Activated T-cell treated with anti-CD3 and anti-CD28 coated beads, Interleukin-2, amount 50 U/mL, for 4 hours (primary cell): ENCODE measurements around the gene GPR35. TPM values are rescaled to one million over a fixed set of nuclear protein-coding genes. Genes with fewer than 3 reads are reported as not detected.

Experiments used
- ATAC-seq, 2 donors: fragments of 200-7000 bp; cut with Tn5 transposase; one replicate each; pipeline ENCODE4 v1.10.0; 2021
- DNase-seq: peaks from one replicate; pipeline ENCODE4 v3.0.0-alpha.2; 2020
- H3K27me3 Mint-ChIP-seq: one replicate; pipeline ENCODE4 v1.8.0; 2021; ENCODE audit warnings: low read depth, mixed read lengths
- H3K36me3 Mint-ChIP-seq: one replicate; pipeline ENCODE4 v1.8.0; 2022; ENCODE audit warnings: mixed read lengths; ENCODE audit not compliant: insufficient read depth
- H3K4me1 Mint-ChIP-seq: one replicate; pipeline ENCODE4 v1.8.0; 2021; ENCODE audit warnings: low read depth, mixed read lengths
- H3K4me3 Mint-ChIP-seq: one replicate; pipeline ENCODE4 v1.8.0; 2021; ENCODE audit warnings: mild to moderate bottlenecking, moderate library complexity, mixed read lengths
- H3K9me3 Mint-ChIP-seq: one replicate; pipeline ENCODE4 v1.8.0; 2021; ENCODE audit warnings: mixed read lengths
- total RNA-seq, 3 donors: library from RNA; stranded (reverse); gene quantifications; one replicate each; pipeline ENCODE4 v1.2.1, GENCODE V29; 2021

Gene GPR35
- total RNA-seq, 3 donors from 2014 or later = 3.0 to 3.5 (median 3.3) TPM

DNA sequence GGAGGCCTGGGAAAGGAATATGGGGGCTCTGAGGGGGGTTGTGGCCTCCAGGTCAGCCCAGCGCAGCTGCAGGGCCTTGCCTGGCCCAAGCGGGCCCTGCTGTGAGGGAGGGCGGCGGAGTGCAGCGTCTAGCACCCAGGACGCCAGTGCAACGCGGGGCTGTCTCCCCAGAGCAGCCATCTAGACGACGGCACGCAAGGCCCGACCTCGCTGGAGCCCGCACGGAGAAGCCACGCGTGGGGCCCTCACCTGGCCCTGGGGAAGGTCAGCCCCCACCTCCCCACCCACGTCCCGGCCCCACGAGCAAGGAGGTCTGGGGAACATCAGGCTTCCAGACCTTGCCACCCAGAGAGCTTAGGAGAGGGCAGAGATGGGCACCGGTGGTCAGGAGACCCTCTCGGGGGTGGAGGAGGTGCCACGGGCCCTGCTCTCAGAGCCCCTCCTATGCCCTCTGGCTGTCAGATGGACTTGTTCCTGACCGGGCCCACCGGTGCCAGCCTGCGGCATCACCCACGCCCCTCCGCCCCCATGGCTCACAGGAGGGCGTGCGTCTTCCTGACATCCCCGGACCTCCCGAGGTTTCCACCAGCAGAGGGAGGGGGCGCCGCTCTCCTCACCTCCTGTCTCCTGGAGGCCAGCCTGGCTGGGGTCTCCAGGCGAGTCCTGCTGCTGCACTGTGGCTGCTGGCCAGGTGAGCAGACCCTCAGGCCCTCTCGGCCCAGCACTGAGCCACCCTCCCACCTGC lies 17.0 kb downstream of the GPR35 start:
- Mint-ChIP-seq H3K9me3 (no peaks in the 10 kb centered on the region), H3K27me3 (no peaks in the 10 kb centered on the region), H3K4me1 (no peaks in the 10 kb centered on the region), H3K36me3 (no peaks in the 10 kb centered on the region), H3K4me3 (no peak overlapping the region)
- ATAC-seq (no peak), DNase-seq (no peak)

DNA sequence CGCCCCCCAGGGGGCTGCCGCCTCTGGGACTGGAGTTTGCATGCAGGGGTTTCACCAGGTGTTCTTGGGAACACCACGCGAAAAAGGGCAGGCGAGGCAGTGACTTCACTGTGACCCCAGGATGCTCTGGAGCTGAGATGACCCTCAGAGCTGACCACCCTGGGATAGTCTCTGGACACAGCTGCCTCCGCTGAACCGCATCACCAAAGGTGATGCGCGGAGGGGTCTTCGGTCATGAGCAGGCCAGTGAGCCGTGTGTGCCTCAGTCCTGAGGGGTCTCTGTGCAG lies 17.5 kb downstream of the GPR35 start:
- H3K4me3 Mint-ChIP-seq = no peak overlapping the region
- DNase-seq = no peak
- H3K36me3 Mint-ChIP-seq = no peaks in the 10 kb centered on the region
- ATAC-seq = no peak
- no peaks in the 10 kb centered on the region for H3K9me3 Mint-ChIP-seq
- H3K27me3 Mint-ChIP-seq = peaks cover 4% of the 10 kb centered on the region
- H3K4me1 Mint-ChIP-seq = no peaks in the 10 kb centered on the region

DNA sequence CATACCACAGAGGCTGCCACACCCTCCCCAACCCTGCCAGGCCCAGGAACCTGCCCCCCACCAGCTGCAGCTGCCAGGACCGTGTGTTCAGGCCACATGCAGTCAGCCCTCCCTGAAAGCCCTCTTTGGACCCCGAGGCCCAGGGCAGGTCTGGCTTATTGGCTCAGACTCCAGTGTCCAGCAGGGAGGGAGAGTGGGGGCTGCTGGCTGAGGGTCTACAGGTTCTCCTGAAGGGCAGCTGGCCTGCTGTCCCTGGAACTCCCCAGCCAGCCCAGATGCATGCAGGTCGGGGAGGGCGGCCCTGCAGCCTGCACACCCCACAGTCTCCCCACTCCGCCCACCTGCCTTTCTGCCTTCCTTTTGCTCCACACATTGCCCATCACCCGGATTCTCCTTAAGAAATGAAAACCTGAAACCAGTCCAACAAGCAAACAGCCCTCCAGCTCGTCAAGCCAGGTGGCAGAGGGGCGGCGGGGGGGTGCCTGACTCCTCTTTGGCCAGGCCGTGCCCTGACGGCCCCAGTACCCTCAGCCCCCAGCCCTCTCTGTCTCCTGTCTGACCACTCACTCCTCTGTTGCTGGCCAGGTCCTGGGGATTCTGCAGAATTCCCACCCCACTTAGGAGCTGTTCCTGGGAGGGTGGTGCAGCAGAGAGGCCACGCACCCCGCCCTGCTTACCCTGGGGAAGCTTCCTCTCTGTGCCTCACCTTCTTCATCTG lies 18.0 kb downstream of the GPR35 start:
- no peaks in the 10 kb centered on the region for H3K9me3 Mint-ChIP-seq
- peaks cover 9% of the 10 kb centered on the region for H3K27me3 Mint-ChIP-seq
- H3K36me3 Mint-ChIP-seq = no peaks in the 10 kb centered on the region
- ATAC-seq (no peak), DNase-seq (no peak)
- H3K4me3 Mint-ChIP-seq = no peak overlapping the region
- H3K4me1 Mint-ChIP-seq = no peaks in the 10 kb centered on the region

DNA sequence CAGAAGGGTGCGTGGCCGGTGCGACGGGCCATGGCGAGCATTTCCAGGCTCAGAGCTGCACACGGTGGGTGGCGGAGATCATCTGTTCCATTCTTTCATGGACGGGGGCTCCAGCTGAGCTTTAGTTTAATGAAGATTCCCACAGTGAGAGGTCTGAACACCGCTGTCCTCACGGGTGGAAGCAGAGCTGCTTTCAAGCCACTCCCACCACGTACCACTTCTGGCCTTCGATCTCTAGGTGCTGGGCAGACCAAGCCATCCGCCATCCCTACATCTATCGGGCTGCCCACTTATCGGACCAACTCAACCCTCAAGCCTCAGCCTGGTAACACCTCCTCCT lies 18.5 kb downstream of the GPR35 start:
- DNase-seq (no peak), ATAC-seq (no peak)
- no peaks in the 10 kb centered on the region for H3K36me3 Mint-ChIP-seq
- H3K4me1 Mint-ChIP-seq = no peaks in the 10 kb centered on the region
- H3K4me3 Mint-ChIP-seq = no peak overlapping the region
- peaks cover 12% of the 10 kb centered on the region for H3K27me3 Mint-ChIP-seq
- H3K9me3 Mint-ChIP-seq = no peaks in the 10 kb centered on the region

DNA sequence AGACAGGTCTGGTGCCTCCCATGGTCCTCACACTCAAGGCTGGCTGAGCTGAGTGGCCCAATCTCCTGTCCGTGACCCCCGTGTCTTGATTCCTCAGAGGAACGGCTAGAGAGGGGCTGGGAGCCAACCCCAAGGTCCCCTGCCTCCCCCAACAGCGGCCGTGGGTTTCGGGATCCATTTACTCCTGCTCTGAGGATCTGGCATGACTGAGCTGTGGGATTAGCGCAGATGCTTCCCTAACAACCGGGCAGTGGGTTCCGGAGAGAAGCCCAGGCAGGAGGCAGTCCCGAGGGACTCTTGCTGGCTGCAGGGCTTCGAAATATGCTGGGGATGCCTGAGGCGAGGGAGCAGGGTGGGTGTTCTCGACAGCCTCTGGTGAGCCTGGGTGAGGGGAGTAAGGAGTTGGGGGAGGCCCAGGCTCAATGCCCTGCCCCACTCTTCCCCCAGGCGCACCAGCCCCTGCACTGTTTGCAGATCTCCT lies 18.9 kb downstream of the GPR35 start:
- Mint-ChIP-seq H3K27me3 (peaks cover 16% of the 10 kb centered on the region), H3K4me1 (no peaks in the 10 kb centered on the region), H3K36me3 (no peaks in the 10 kb centered on the region), H3K4me3 (no peak overlapping the region), H3K9me3 (no peaks in the 10 kb centered on the region)
- ATAC-seq (no peak), DNase-seq (no peak)

DNA sequence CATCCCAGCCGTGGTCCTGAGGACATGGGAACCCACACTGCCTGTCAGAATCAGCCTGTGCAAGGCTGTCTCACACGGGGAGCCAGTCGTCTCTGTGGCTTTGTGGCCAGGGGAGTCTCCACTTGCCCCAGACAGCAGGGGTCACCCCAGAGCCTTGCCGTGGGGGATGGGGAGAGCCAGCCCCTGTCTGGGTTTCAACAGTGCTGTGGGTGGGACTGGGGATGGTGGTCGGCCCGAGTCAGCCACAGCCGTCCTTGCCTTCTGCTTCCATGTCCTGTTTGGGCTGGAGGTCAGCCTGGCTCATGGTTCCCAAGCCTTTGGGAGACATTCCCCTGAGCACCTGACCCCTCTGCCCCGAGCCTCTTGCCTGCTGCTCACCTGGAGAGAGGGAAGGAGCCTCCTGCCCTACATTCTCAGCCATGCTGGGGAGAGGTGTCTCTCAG lies 19.6 kb downstream of the GPR35 start:
- Mint-ChIP-seq H3K27me3 (peaks cover 20% of the 10 kb centered on the region), H3K9me3 (no peaks in the 10 kb centered on the region), H3K36me3 (no peaks in the 10 kb centered on the region), H3K4me3 (no peak overlapping the region), H3K4me1 (no peaks in the 10 kb centered on the region)
- ATAC-seq = no peak
- DNase-seq = no peak

DNA sequence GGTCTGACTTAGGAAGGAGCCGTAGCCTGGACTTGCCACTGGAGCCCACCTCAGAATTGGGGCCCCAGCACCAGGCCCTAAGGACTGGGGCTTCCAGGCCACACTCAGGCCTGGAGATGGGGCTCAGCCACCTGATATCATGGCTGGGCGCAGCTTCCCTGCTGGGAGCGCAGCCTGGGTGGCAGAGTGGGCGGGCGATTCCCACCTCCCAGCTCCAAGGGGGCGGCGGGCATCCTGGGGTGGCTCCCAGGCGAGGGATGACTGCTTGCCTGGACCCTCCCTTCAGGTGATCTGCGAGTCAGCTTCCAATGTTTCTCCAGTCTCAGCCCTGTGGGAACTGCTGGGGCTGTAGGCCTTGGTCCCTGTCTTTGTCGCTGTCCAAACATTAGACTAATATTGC lies 20.1 kb downstream of the GPR35 start:
- ATAC-seq = no peak
- no peak for DNase-seq
- H3K9me3 Mint-ChIP-seq = no peaks in the 10 kb centered on the region
- H3K4me3 Mint-ChIP-seq = no peak overlapping the region
- H3K36me3 Mint-ChIP-seq = no peaks in the 10 kb centered on the region
- peaks cover 21% of the 10 kb centered on the region for H3K27me3 Mint-ChIP-seq
- no peaks in the 10 kb centered on the region for H3K4me1 Mint-ChIP-seq

DNA sequence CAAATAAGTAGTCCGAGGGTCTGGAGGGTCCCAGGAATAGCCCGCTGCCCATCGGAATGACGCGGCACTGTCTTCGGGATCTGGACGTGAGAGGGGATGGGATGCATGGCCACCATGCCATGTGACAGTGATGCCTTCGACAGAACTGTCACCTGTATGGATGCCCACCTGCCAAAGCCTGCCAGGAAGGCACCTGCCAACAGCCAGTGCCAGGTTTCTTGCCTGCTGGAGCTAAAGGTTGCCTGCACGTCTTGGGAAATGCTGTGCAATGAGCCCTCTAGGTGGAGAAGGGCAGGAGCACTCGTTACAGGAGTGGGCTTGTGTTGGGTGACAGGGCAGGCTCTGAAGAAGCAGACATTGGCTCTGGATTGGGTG lies 20.5 kb downstream of the GPR35 start:
- peak in 1 of 2 donors; percentile 32 for ATAC-seq
- H3K9me3 Mint-ChIP-seq = no peaks in the 10 kb centered on the region

DNA sequence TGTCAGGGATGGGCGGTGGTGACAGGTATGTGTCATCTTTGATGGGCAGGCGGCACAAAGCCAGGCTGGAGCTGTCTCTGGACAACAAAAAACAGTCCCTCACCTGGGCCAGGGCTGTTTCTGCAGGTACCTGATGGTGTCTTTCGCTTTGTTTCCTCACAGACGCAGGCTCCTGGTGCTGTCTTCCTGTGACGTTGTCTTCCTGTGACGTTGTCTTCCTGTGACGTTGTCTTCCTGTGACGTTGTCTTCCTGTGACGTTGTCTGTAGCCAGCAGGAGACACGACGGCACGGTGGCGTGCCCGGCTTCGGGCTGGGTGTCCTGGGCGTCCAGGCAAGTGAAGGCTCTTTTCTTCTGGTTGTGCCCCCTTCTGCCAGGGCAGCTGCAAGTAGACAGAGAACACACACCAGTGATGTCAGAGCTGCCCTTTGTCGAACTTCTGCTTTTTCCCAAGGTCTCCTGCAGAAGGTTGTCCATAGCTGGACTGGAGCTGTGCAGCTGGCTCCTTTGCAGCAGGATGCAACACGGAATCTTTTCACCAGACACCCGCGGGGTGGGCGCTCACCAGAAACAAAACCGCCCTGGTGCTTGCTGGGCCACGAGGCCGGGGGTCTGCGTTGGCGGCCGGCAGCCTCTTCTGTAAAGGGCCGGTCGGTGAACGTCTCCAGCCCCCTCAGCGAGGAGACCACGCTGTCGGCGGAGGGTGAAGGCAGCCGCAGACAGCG lies 21.1 kb downstream of the GPR35 start:
- Mint-ChIP-seq H3K27me3 (peaks cover 27% of the 10 kb centered on the region), H3K36me3 (no peaks in the 10 kb centered on the region), H3K4me1 (no peaks in the 10 kb centered on the region), H3K9me3 (no peaks in the 10 kb centered on the region), H3K4me3 (no peak overlapping the region)
- no peak for ATAC-seq
- DNase-seq = no peak

More for the DNA sequence above, 20.5 kb downstream of the GPR35 start:
- Mint-ChIP-seq H3K27me3 (peaks cover 23% of the 10 kb centered on the region), H3K4me3 (no peak overlapping the region), H3K36me3 (no peaks in the 10 kb centered on the region), H3K4me1 (no peaks in the 10 kb centered on the region)
- no peak for DNase-seq

DNA sequence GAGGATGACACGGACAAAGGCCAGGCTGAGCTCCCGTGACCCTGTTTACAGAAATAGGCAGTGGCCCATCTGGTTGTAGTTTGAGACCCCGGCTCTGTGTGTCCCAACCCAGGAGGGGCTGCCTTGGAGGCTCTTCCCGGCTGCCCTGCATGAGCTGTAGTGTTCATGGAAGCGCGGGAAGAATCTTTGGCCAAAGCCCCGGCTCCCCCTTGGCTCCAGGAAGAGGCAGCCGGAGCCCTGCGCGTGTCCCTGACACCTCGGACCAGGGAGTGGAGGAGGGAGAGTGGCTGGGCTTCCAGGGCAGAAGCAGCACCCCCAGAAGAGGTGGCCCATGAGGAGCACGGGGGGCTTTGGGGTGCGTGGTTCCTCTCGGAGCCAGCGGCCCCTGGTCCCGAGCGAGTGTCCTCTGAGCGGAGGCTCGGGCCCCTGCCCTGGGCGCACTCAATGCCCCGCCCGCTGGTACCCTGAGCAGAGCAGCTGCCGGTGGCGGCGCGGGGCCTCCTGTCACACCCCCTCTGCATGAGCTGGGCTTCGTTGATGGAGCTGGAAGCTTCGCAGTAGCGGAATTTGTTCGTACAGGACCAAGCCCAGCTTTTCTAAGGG lies 21.7 kb downstream of the GPR35 start:
- no peaks in the 10 kb centered on the region for H3K36me3 Mint-ChIP-seq
- H3K4me3 Mint-ChIP-seq = no peak overlapping the region
- peaks cover 31% of the 10 kb centered on the region for H3K27me3 Mint-ChIP-seq
- no peaks in the 10 kb centered on the region for H3K9me3 Mint-ChIP-seq
- DNase-seq = no peak
- ATAC-seq = no peak
- H3K4me1 Mint-ChIP-seq = no peaks in the 10 kb centered on the region

DNA sequence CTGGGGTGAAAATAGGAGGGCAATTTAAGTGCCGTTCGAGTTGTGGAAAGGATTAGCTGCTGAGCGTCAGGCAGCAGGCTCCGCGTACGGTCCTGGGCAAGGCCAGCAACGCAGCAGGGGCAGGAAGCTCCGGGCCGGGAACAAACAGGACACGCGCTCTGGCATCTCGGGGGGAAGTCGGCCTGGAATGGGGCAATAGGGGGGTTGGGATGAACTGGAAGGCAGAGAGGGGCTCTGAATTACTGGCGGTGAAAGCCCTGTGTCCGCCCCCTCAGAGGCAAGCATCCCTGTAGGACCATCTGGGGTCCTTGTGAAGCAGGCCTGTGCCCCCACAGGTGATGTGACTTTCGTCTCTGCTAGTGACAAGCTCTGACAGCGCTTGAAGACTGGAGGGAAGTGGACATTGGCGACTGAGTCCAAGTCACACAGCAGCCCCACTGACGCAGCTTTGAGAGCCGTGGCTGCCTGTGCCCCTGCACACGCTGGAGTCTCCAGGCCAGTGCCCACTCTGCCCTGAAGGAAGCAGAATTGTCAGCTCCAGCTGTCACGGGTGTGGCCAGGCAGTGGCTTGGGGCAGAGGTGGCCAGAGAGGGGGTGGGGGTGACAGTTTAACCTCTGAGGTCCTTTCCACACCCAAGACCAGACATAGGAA lies 22.3 kb downstream of the GPR35 start:
- no peaks in the 10 kb centered on the region for H3K4me1 Mint-ChIP-seq

DNA sequence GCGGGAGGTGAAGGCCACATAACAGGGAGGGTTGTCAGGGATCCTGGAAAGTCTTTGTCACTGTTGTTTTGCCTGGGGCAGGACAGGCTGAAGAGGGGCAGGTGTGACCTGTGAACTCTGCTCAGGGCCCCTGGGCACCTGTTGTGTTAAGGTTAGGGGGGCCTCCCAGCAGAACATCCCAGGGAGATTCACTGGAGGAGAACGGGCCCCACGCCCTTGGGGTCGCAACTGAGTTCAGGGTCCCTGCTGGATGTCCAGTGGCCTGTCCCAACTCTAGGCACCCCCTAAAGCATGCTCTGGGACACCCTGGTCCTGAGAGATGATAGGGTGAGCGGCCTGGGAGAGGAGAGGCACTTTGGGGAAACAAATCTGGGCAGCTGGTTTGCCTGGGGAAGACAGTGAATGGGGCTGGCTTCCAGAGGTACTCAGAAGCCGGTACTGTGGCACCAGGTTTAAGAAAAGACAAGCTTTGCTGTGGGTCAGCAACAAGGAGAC lies 22.9 kb downstream of the GPR35 start:
- Mint-ChIP-seq H3K36me3 (no peaks in the 10 kb centered on the region), H3K4me3 (no peak overlapping the region), H3K9me3 (no peaks in the 10 kb centered on the region), H3K4me1 (no peaks in the 10 kb centered on the region), H3K27me3 (peaks cover 36% of the 10 kb centered on the region)
- no peak for DNase-seq
- no peak for ATAC-seq

More for the DNA sequence above, 22.3 kb downstream of the GPR35 start:
- no peaks in the 10 kb centered on the region for H3K36me3 Mint-ChIP-seq
- DNase-seq (no peak), ATAC-seq (no peak)
- H3K27me3 Mint-ChIP-seq = peaks cover 34% of the 10 kb centered on the region
- H3K4me3 Mint-ChIP-seq = no peak overlapping the region
- H3K9me3 Mint-ChIP-seq = no peaks in the 10 kb centered on the region

DNA sequence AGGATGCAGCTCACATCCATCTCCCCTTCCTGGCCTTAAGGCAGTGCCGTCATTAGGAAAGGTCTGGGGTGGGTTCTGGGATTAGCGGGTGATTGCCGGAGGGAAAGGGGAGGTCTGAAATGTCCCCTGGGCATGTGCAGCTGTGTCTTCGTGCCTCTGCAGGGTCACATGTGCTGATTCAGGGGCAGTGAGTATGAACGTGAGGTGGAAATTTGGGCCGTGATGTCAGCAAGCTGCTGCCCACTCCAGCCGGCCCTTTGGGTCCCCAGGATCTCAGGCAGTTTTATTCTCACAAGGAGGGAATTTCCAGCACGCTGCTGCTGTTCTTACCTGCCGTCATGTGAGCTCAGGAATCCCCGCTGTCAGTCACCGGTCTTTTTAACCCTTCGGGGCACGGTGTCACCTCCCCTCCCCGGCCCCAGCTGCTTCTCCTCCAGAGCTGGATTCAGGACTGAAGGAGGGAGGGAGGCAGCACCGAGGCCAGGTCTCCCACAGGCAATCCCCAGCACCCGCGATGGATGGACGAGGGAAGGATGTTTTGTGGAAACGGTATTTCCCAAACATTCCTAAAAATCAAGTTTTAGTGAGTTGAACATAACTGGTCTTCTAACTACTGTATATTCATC lies 23.5 kb downstream of the GPR35 start:
- Mint-ChIP-seq H3K27me3 (peaks cover 40% of the 10 kb centered on the region), H3K36me3 (no peaks in the 10 kb centered on the region), H3K9me3 (no peaks in the 10 kb centered on the region), H3K4me1 (no peaks in the 10 kb centered on the region), H3K4me3 (no peak overlapping the region)
- ATAC-seq (no peak), DNase-seq (no peak)

DNA sequence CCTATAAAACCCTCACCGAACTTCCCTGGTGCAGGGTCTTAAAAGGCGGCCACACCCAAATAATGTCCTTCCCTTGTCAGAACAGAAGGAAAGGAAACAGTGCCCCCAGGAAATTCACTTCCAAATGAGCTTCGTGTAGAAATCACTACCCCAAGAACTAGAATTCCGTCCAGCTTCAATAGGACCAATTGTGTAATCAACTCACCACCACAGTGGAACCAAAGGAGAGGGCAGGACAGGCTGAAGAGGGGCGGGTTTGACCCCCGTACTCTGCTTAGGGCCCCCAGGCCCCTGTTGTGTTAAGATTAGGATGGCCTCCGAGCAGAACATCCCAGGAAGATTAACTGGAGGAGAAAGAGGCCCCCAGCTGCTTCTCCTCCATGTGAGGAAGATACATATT lies 24.1 kb downstream of the GPR35 start:
- no peaks in the 10 kb centered on the region for H3K4me1 Mint-ChIP-seq
- no peak for ATAC-seq

More for the DNA sequence above, 24.1 kb downstream of the GPR35 start:
- H3K27me3 Mint-ChIP-seq = peaks cover 42% of the 10 kb centered on the region
- no peak overlapping the region for H3K4me3 Mint-ChIP-seq
- H3K36me3 Mint-ChIP-seq = no peaks in the 10 kb centered on the region
- DNase-seq = no peak
- no peaks in the 10 kb centered on the region for H3K9me3 Mint-ChIP-seq
